ENCODE measurements around the gene MED13L.

- TF ChIP-seq TSHZ2 (CRISPR knock-in tag; IDR thresholded peaks at IDR 0.05) (no peak), ZFP30 (CRISPR knock-in tag; IDR thresholded peaks at IDR 0.05) (no peak), SNAI2 (CRISPR knock-in tag; IDR thresholded peaks at IDR 0.05) (no peak), PATZ1 (CRISPR knock-in tag; IDR thresholded peaks at IDR 0.05; ENCODE audit: borderline replicate concordance) (no peak), ZC3H10 (CRISPR knock-in tag; IDR thresholded peaks at IDR 0.05) (no peak), PPARA (CRISPR knock-in tag; IDR thresholded peaks at IDR 0.05; ENCODE audit: borderline replicate concordance) (no peak), TOX (CRISPR knock-in tag; IDR thresholded peaks at IDR 0.05; ENCODE audit: borderline replicate concordance) (no peak), ZFP3 (CRISPR knock-in tag; IDR thresholded peaks at IDR 0.05) (no peak), TCF4 (CRISPR knock-in tag; IDR thresholded peaks at IDR 0.05; ENCODE audit: borderline replicate concordance) (no peak)
- TF ChIP-seq, protein P1, sequence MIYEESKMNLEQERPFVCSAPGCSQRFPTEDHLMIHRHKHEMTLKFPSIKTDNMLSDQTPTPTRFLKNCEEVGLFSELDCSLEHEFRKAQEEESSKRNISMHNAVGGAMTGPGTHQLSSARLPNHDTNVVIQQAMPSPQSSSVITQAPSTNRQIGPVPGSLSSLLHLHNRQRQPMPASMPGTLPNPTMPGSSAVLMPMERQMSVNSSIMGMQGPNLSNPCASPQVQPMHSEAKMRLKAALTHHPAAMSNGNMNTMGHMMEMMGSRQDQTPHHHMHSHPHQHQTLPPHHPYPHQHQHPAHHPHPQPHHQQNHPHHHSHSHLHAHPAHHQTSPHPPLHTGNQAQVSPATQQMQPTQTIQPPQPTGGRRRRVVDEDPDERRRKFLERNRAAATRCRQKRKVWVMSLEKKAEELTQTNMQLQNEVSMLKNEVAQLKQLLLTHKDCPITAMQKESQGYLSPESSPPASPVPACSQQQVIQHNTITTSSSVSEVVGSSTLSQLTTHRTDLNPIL (CRISPR knock-in tag; IDR thresholded peaks at IDR 0.05; ENCODE audit: low read depth): no peak
- TF ChIP-seq, protein P2, sequence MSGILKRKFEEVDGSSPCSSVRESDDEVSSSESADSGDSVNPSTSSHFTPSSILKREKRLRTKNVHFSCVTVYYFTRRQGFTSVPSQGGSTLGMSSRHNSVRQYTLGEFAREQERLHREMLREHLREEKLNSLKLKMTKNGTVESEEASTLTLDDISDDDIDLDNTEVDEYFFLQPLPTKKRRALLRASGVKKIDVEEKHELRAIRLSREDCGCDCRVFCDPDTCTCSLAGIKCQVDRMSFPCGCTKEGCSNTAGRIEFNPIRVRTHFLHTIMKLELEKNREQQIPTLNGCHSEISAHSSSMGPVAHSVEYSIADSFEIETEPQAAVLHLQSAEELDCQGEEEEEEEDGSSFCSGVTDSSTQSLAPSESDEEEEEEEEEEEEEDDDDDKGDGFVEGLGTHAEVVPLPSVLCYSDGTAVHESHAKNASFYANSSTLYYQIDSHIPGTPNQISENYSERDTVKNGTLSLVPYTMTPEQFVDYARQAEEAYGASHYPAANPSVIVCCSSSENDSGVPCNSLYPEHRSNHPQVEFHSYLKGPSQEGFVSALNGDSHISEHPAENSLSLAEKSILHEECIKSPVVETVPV (CRISPR knock-in tag; IDR thresholded peaks at IDR 0.05): no peak
These were observed 220.1 kb downstream of the MED13L start for GRCh38 chr12:116057356-116057755.
